Measurements from ENCODE around the gene PARP12.

The PARP12 gene

DNA sequence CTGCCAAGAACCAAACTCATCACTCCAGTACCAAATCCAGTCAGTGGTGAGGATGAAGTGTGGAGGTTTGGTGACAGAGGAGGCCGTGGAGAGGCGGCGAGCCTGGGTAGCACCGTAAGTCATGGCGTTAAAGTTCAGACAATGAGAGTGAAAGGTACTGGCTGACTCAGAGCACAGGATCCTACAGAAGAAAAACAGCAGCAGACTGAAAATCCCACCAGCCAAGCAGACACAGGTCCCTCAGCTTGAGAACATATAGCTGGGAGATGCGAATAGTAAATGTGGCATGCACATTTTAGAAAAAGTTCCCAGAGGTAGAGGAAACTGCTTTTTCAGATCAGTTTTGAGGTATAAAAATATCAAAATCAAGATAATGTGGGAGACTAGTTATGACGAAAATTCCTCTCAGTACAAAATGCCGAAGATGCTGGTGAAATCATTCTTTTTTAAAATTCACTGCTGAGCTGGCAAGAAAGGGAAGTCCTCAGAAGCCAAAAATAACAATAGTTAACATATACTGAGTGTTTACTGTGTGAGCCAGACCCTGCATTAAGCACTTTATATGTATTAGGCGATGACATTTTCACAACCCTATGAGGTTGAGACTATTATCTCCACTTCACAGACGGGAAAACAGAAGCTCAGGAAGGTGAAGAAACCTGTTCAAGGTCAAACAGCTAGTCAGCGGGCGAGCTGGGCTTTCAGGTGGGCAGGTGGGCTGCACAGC, 20.9 kb downstream of the PARP12 start:
- TF ChIP-seq NFIC (IDR thresholded peaks at IDR 0.05) (no peak), CREB1 (IDR thresholded peaks at IDR 0.05; ENCODE audit: low read depth) (no peak), EP300 (IDR thresholded peaks at IDR 0.05; ENCODE audit: borderline replicate concordance) (no peak), YY1 (IDR thresholded peaks at IDR 0.05; ENCODE audit: low read depth) (no peak), CEBPB (IDR thresholded peaks at IDR 0.05) (no peak), RAD21 (IDR thresholded peaks at IDR 0.05; ENCODE audit: low read depth) (no peak)
- TF ChIP-seq, protein P1, sequence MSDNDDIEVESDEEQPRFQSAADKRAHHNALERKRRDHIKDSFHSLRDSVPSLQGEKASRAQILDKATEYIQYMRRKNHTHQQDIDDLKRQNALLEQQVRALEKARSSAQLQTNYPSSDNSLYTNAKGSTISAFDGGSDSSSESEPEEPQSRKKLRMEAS (IDR thresholded peaks at IDR 0.05): no peak

DNA sequence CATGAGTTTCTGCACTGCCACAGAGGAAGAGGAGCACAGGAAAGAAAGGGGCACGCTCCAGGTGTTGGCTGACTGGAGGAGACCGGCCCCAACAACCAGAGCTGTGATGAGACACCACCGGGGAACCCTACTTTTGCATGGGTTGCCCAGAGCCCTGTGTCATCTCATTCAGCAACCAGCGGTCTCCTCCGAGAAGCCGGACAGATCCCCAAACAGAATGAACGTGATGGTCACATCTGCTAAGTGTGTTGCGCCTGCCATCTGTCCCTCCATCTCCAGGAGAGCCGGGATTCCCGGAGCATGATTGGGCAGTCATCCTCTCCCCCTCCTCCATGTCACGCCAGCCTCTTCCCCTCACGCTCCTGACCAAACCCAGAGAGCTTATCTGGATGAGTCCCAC, 22.9 kb downstream of the PARP12 start:
- no peak for TF ChIP-seq TEAD4 (IDR thresholded peaks at IDR 0.05)
- TF ChIP-seq TAF1 (IDR thresholded peaks at IDR 0.05; ENCODE audit: low read depth): no peak
- TF ChIP-seq TCF12 (IDR thresholded peaks at IDR 0.05; ENCODE audit: low read depth): no peak
- no peak for TF ChIP-seq CREB1 (IDR thresholded peaks at IDR 0.05; ENCODE audit: low read depth)
- TF ChIP-seq, protein P1 (IDR thresholded peaks at IDR 0.05): no peak
- TF ChIP-seq ZBTB7A (IDR thresholded peaks at IDR 0.05; ENCODE audit: low read depth): no peak
- no peak for TF ChIP-seq EGR1 (IDR thresholded peaks at IDR 0.05)
- no peak for TF ChIP-seq EP300 (IDR thresholded peaks at IDR 0.05; ENCODE audit: borderline replicate concordance)
- TF ChIP-seq NFIC (IDR thresholded peaks at IDR 0.05): no peak
- TF ChIP-seq CEBPB (IDR thresholded peaks at IDR 0.05): no peak
- TF ChIP-seq, protein P2, sequence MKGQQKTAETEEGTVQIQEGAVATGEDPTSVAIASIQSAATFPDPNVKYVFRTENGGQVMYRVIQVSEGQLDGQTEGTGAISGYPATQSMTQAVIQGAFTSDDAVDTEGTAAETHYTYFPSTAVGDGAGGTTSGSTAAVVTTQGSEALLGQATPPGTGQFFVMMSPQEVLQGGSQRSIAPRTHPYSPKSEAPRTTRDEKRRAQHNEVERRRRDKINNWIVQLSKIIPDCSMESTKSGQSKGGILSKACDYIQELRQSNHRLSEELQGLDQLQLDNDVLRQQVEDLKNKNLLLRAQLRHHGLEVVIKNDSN (IDR thresholded peaks at IDR 0.05): no peak
- TF ChIP-seq FOXM1 (IDR thresholded peaks at IDR 0.05; ENCODE audit: borderline replicate concordance, low read depth): no peak
- TF ChIP-seq, protein P3, sequence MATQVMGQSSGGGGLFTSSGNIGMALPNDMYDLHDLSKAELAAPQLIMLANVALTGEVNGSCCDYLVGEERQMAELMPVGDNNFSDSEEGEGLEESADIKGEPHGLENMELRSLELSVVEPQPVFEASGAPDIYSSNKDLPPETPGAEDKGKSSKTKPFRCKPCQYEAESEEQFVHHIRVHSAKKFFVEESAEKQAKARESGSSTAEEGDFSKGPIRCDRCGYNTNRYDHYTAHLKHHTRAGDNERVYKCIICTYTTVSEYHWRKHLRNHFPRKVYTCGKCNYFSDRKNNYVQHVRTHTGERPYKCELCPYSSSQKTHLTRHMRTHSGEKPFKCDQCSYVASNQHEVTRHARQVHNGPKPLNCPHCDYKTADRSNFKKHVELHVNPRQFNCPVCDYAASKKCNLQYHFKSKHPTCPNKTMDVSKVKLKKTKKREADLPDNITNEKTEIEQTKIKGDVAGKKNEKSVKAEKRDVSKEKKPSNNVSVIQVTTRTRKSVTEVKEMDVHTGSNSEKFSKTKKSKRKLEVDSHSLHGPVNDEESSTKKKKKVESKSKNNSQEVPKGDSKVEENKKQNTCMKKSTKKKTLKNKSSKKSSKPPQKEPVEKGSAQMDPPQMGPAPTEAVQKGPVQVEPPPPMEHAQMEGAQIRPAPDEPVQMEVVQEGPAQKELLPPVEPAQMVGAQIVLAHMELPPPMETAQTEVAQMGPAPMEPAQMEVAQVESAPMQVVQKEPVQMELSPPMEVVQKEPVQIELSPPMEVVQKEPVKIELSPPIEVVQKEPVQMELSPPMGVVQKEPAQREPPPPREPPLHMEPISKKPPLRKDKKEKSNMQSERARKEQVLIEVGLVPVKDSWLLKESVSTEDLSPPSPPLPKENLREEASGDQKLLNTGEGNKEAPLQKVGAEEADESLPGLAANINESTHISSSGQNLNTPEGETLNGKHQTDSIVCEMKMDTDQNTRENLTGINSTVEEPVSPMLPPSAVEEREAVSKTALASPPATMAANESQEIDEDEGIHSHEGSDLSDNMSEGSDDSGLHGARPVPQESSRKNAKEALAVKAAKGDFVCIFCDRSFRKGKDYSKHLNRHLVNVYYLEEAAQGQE (IDR thresholded peaks at IDR 0.05; ENCODE audit: low read depth): no peak
- TF ChIP-seq YY1 (IDR thresholded peaks at IDR 0.05; ENCODE audit: low read depth): no peak
- no peak for TF ChIP-seq RAD21 (IDR thresholded peaks at IDR 0.05; ENCODE audit: low read depth)

DNA sequence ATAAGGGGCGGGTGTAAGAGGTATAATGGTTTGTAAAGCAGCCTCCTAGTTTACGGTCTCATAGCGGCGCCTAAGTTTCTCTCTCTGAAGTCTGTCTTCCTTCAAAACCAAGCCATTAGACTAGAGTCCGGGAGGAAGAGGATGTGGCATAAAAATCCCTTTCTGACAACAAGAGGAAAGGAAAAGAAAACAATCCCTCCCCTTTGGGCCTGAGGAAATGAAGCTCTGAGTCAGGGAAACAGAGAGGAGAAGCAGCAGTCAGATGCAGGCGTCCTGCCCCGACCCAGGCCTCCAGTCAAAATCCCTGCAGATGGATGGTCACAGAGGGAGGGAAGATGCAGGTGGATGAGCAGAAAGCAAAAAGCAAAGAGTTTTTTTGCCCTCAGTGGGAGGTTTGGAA, 23.7 kb downstream of the PARP12 start:
- TF ChIP-seq EGR1 (IDR thresholded peaks at IDR 0.05): no peak
- no peak for TF ChIP-seq TCF12 (IDR thresholded peaks at IDR 0.05; ENCODE audit: low read depth)
- TF ChIP-seq, protein P3 (IDR thresholded peaks at IDR 0.05; ENCODE audit: low read depth): no peak

DNA sequence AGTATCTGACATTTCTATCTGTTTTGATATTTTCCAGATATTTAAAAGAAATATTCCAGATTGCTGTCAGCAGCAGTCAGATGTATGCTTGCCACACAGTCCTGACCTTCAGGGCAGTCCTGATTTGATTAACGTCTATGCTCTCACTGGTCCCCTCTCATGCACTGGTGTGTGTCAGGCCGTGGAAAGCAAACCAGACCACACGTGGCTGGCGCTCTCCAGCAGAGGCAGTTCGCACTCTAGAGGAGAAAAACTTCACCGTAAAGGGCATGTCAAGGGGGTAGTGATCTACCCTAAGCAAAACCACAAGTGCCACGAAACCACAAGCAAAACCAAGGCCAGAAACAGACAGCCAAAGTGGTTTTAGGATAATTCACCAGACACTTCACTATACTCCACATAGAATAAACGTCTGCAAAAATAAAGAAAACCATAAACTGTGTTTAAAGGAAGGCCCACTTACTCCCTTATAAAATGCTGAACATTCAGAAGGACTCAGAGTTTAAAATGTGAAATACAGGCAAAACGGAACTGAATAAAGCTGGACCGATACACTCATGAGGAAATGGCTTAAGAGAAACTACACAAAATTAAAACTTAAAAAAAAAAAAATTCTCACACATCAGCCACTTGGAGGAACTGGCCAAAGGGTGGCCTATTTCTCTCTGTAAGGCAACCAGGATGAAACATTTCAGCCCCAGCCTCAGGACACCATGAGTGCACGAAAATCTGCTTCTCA, 26.4 kb downstream of the PARP12 start:
- TF ChIP-seq YY1 (IDR thresholded peaks at IDR 0.05; ENCODE audit: low read depth) (no peak), NFIC (IDR thresholded peaks at IDR 0.05) (no peak), ZBTB7A (IDR thresholded peaks at IDR 0.05; ENCODE audit: low read depth) (no peak), CREB1 (IDR thresholded peaks at IDR 0.05; ENCODE audit: low read depth) (no peak), EGR1 (IDR thresholded peaks at IDR 0.05) (no peak), TCF12 (IDR thresholded peaks at IDR 0.05; ENCODE audit: low read depth) (no peak), EP300 (IDR thresholded peaks at IDR 0.05; ENCODE audit: borderline replicate concordance) (no peak), RAD21 (IDR thresholded peaks at IDR 0.05; ENCODE audit: low read depth) (no peak), TEAD4 (IDR thresholded peaks at IDR 0.05) (no peak), CEBPB (IDR thresholded peaks at IDR 0.05) (no peak)
- TF ChIP-seq, protein P2 (IDR thresholded peaks at IDR 0.05): no peak
- TF ChIP-seq, protein P3 (IDR thresholded peaks at IDR 0.05; ENCODE audit: low read depth): no peak
